GM21528 (cell line): ENCODE data around the gene SMS.

Source experiments
- ATAC-seq: cut with Tn5 transposase; IDR thresholded peaks from one replicate; pipeline ENCODE4 v1.9.1; 2021; ENCODE audit warnings: mild to moderate bottlenecking, moderate library complexity; ENCODE audit not compliant: unreplicated experiment, low FRiP score

SMS gene

DNA sequence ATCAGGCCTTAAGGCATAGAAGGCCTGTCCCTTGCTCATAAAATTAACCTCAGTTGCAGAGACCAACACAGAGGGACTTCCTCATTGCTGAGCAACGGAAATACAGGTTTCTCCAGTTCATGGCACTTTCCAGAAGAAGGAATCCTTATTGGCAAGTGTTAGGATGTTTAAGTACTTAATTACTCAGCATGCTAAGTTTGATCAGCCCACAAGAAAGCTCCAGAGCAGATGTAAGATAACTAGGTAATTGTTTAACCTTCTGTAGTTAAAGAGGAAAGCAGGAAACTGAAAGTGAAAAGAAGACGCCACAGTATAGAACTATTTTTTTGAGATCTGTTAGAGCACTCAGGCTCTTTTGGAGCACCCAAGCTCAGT, 33.5 kb downstream of the SMS start:
- ATAC-seq: peak; percentile 94

GRCh38 chrX:21975242-21975641, 34.7 kb downstream of the SMS start:
- no peak for ATAC-seq

DNA sequence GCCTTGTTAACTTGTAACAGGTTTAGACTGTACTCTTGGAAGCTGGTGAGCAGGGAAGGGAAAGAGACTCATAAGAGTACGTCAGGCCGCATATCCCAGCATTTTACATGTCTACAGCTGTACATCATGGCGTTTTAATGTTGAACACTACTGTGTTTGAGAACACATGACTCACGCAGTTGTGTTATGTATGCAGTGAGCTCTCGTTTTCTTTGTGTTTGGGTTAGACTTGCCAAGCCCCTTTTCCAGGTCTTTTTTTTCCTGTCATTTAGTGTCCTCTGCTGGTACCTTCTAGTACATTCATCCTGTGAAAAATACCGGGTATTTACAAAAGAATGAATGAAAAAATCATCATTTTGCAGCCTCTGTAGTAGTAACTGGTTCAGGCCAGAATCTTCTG, 35.3 kb downstream of the SMS start:
- no peak for ATAC-seq

DNA sequence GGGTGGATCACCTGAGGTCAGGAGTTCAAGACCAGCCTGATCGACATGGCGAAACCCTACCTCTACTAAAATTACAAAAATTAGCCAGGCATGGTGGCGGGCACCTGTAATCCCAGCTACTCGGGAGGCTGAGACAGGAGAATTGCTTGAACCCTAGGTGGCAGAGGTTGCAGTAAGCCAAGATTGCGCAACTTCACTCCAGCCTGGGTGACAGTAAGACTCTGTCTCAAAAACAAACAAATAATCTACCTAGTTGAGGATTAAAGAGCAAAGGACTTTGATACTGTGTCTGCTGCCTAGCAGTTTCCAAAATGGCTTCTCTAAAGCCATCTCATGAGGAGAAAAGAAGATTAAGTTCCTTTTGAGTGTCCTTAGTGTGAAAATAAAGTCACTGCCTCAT, 37.8 kb downstream of the SMS start:
- ATAC-seq: no peak

- ATAC-seq: no peak
Observed at GRCh38 chrX:21982311-21982710, 41.8 kb downstream of the SMS start.

DNA sequence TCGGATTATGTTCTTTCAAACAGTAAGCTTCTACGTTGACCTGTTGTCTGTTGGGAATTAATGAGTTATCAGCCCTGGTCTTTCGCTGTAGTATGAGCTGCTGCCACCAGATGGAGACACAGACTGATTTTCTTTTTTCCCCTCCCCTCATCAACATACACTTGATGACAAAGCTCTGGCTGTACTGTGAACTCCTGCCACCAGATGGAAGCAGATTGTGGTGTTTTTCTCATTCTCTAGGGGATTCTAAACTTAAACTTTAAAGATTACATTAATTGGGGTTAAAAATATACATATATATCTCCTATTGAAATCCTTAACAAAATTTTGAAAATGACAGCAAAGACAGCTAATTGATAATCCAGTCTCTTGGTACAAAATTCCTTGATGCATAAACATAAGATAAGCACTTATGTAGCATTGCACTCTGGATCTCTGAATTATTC, 44.8 kb downstream of the SMS start:
- peak; percentile 85 for ATAC-seq

DNA sequence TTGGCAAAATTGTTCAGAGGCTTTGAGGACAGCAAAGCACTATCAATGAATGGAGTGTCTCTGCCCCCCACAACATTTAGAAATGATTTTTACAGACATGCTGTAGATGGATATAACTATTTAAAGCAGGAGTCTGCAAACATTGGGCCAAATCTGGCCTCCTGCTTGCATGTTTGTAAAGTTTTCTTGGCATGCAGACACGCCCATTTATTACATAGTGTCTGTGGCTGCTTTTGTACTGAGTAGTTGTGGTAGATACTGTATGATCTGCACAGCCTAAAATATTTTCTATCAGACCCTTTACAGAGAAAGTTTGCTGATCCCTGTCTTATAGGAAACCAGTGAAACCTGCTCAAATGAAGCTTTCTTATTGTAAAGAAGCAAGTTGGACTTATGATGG, 46.1 kb downstream of the SMS start:
- no peak for ATAC-seq

DNA sequence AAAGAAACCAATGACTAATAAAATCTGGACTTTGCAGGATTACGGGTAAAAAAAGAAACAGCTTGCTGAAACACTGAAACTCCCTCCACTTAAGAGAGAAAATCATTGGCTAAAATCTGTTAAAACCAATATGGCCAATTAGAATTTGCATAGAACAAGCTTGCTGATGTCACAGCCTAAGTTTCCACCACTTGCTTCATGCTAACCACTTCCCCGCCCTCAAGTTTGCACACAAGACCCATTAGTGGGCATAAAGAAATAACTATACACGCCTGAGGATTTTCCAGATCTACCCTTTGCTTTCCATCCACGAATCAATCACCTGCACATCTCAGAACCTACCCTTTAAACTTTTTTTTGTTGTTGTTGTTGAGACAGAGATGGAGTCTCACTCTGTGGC, 48.9 kb downstream of the SMS start:
- no peak for ATAC-seq

DNA sequence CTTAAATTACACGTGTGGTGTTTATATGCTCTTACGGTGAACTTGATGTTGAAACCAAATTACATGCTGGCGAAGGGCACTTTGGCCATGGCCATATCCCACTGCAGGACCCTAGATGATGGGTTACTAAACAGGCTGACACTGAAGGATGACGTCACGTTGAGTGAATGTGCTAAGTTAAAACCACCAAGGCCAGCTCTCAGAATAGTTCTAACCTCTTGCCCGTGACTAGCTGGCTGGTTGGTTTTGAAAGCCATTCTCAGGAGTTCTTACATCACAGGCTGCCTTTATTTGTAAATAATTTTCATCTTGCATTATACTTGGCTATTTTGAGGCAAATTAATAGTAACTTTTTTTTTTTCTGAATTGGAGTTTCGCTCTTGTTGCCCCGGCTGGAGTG, 50.3 kb downstream of the SMS start:
- no peak for ATAC-seq

- ATAC-seq: no peak
Observed at GRCh38 chrX:21991504-21991903, 51.0 kb downstream of the SMS start.

GRCh38 chrX:21993265-21993664, 52.8 kb downstream of the SMS start:
- ATAC-seq: peak; percentile 87

DNA sequence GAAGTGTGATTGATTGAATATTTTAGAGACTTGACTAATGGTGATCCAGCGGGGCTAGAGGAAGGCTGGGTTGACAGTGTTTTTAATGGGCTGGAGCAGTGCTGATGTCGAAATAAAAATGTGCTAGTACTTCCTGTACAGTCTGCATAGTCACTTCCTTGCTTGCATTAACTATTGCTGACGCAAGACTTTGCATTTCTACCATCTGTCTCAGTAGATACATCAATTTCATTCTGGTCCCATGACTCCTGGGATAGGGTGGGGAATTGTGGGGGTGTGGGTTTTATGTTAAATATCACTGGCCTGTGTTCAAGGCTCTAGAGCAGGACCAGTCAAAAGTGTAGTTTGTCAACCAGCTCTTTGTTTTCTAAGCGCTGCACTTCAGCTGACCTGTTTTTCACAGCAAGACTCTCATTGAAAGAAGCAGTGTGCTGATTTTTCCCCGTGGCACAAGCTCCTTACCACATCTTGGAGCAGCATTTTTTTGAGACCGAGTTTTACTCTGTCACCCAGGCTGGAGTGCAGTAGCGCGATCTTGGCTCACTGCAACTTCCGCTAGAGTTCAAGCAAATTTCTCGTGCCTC, 56.5 kb downstream of the SMS start:
- ATAC-seq: no peak

DNA sequence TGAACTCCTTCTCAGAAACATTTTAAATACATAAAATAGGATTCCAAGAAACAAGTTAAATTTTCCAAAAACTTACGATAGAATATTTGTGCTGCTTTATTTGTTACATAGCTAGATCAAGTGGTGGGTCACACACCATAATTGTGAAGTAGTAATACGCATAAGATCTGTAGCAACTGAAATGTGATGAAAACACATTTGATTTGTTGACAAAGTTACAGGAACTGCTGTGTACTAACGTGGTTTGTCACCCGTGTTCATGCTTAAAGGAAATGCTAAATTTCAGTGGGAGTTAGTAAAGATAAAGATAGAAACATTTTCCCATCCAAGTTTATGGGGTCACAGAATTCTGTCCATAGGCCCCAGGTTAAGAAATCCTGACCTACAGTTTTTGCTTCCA, 57.5 kb downstream of the SMS start:
- no peak for ATAC-seq

GRCh38 chrX:22004866-22005265, 64.4 kb downstream of the SMS start:
- no peak for ATAC-seq

GRCh38 chrX:22012051-22012450, 71.5 kb downstream of the SMS start:
- ATAC-seq: no peak

DNA sequence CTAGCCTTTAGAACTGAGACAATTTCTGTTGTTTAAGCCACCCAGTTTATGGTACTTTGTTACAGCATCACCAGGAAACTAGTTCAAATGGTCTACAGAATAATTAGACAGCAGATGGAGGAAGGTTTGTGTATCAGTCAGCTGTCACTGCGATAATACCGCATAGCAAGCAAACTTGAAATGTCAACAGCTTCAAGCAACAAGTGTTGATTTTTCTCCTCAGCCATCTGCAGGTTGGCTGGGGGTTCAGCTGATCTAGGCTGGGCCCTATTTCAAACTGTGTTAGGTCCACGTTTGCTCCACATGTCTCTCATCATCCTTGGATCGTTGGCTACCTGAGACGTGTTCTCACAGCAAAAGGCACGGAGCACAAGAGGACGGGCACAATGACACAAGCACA, 72.4 kb downstream of the SMS start:
- ATAC-seq: no peak

- ATAC-seq: no peak
Observed at GRCh38 chrX:22015139-22015750, 74.7 kb downstream of the SMS start.

DNA sequence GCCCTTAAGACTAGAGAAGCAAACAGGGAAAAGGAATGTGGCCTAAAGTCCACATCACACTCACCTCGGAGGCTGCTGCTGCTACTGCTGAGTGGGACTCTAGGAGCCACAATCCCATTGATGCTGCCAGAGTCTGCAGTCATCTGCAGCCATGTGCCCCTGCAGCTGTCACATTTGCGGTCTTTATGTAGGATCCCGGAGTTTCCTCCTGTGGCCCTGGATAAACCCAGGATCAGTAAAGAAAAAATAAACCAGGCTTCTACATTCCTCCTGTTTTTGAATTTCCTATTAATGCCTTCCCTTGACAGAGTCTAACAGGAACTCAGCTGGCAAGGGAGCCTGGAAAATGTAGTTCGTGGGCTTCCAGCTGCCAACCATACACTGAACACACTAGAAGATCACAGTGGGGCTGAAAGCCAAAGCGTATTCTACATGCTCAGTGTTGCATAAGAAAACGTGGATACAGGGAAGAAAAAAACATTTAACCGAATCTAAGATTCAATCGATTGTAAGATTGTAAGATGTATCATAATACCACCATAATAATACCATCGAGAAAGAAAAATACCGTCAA, 81.3 kb downstream of the SMS start:
- no peak for ATAC-seq

GRCh38 chrX:22024577-22024976, 84.1 kb downstream of the SMS start:
- no peak for ATAC-seq

DNA sequence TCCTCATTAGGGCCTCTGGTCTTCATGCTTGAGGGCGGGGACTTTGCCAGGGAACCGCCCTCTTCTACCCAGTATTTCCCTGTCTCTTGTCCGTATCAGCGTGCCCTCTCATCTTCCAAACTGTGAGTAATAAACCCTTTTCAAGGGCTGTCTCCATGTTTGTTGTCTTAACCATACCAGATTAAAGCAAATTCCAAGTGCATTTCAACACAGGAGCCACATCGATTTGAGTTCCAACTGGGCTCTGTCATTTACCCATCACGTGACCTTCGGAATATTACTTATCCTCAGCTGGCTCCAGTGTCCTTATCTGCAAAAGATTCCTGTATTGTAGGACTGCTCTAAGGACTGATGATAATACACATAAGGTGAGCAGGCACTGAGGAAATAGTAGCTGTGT, 85.2 kb downstream of the SMS start:
- no peak for ATAC-seq

- ATAC-seq: no peak
Observed at GRCh38 chrX:22026731-22027130, 86.2 kb downstream of the SMS start.

DNA sequence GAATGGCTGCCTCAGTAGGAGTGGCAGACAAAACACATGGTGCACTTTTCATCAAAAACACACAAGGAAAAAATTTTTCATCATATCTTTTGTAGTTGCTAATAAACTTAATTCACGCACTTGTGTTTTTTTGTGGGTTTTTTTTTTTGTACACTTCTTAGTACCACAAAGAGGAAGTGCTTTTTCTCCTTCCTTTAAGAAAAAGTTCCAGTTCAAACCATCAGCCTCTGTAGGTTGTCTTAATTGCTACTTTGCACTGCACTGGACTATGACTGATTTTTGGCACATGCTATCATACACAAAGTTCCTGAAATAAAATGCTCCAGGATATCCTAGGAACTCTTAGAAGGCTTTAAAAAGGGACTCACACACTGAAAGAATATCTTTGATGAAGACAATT, 91.6 kb downstream of the SMS start, which contains the start of gene PHEX:
PHEX (plus strand) TSS at position 242 of the 400 bp plus-strand sequence. CDS start 681 bp downstream, outside the sequence.
- ATAC-seq: no peak
